LNCAP (cell line): ENCODE measurements around the gene KPNA3.
A peak's percentile ranks its signal among the peaks of the same experiment; 100 is the strongest.

ENCODE experiments used
- TF ChIP-seq, protein P1 (sequence below): fragments of 450-650 bp; IDR thresholded peaks from 2 replicates; pipeline ENCODE4 v1.5.1; 2017; ENCODE audit warnings: mild to moderate bottlenecking

The KPNA3 gene

DNA sequence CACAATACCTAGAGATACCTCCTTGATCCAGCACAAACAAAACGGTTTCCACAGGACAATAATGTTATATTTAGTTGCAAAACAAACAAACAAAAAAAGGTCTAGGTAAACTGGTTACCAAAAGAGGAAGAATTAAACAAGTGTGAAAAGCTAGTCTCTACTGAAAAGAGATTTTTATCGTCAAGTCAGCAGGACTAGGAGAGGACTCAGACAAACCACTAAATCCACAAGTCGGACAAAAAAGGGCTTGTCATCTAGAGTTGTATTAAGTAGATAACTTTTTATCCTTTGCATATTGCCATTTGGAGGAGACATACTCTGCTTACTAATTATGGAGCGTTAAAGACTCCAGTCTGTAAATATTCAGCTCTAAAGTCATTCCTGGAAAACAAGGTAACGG, 9.9 kb upstream of the KPNA3 start:
- TF ChIP-seq, protein P1, sequence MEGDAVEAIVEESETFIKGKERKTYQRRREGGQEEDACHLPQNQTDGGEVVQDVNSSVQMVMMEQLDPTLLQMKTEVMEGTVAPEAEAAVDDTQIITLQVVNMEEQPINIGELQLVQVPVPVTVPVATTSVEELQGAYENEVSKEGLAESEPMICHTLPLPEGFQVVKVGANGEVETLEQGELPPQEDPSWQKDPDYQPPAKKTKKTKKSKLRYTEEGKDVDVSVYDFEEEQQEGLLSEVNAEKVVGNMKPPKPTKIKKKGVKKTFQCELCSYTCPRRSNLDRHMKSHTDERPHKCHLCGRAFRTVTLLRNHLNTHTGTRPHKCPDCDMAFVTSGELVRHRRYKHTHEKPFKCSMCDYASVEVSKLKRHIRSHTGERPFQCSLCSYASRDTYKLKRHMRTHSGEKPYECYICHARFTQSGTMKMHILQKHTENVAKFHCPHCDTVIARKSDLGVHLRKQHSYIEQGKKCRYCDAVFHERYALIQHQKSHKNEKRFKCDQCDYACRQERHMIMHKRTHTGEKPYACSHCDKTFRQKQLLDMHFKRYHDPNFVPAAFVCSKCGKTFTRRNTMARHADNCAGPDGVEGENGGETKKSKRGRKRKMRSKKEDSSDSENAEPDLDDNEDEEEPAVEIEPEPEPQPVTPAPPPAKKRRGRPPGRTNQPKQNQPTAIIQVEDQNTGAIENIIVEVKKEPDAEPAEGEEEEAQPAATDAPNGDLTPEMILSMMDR, result no peak

DNA sequence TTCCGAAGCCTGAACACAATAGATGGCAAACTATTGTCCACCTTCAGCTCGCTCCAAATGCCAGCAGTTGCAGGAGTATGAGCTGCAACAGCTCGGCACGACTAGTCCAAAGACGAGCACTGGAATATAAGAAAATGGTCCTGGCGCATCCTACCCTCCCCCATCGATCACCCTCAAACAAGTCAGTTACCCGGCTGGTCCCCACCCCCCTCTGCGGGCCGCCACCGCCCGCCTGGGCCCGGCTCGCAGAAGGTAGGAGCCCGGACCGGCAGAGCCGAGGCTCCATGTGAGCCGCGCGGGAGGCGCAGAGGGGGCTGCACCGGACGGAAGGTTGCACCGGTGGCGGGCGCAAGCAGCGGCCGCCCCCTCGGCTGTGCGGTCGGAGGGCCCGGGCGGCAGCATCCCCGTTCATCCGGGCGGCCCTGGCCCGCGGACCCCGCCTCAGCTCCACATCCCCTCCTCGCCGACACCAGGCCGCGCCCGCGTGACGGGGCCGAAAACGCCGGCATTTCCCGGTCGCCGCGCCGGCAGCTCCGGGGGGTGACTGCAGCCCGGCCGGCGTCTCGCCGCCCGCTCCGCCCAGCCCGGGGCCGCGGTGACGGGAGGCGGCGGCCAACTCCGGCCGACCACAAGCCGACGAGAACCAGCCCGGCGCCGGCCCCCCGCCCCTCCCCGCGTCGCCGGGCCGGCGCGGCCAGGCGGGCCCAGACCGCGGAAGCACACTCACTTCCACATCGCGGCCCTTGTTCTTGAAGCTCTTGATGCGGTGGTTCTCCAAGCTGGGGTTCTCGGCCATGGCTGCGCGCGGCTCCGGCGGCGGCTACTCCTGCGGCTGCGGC, 552 bp downstream of the KPNA3 start:
- TF ChIP-seq, protein P1, result no peak

DNA sequence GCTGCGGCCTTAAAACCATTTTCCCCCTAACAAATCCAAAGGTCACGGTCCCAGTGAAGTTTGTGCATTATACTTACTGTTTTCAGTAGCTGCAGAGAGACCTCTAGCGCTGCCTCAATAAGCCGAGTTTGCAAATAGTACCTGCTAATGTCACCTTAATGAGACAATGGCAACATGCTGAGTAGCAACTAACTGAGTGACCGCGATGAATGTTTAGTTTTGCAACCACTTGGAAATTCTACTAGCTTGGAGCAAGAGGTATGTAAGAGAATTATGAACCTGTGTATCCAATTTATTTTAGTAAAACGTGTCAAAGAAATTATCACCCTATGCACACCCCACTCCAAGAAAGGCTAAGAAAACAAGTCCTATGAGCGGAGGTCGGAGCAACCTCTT, 1.2 kb downstream of the KPNA3 start:
- TF ChIP-seq, protein P1, result peak; percentile 43; the same call in 1 of the 2 replicates

DNA sequence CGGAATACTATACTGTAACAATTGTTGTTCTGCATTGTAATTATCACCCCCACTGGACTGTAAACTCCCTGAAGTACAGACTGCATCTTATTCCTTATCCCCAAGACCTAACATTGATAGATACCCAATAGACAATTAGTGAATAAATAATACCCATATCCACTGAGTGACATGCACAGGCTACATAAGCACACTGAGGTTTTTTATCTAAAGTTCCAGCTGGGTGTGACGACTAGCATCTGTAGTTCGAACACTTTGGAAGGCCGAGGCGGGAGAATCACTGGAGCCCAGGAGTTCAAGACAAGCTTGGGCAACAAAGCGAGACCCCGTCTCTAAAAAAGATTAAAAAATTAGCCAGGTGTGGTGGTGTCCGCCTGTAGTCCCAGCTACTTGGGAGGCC, 2.5 kb downstream of the KPNA3 start:
- TF ChIP-seq, protein P1, result no peak

DNA sequence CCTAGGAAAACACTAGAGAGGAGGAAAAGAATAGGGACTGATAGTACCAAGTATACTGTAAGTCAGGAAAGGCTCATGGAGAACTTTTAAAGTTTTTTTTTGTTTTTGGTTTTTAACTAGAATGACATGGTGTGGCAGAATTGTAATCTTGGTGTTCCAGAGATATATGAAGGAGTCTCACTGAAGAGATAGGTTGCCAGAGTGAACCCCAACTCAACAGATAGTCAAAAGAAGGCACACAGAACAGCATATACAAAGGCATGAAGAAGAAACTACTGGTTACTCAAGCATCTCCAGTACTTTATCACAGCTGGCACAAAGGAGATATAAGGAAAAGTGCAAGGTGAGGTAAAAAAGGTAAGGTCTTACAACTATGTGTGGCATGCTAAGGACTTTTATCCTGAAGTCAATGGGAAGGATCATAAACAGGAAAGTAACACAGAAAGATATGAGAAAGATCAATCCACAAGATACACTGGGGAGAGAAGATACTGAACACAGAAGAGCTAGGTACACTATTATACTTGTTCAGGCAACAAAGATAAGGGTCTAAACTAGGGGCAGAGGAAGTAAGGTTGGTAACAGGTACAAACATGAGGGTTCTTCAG, 6.0 kb downstream of the KPNA3 start:
- TF ChIP-seq, protein P1, result no peak

DNA sequence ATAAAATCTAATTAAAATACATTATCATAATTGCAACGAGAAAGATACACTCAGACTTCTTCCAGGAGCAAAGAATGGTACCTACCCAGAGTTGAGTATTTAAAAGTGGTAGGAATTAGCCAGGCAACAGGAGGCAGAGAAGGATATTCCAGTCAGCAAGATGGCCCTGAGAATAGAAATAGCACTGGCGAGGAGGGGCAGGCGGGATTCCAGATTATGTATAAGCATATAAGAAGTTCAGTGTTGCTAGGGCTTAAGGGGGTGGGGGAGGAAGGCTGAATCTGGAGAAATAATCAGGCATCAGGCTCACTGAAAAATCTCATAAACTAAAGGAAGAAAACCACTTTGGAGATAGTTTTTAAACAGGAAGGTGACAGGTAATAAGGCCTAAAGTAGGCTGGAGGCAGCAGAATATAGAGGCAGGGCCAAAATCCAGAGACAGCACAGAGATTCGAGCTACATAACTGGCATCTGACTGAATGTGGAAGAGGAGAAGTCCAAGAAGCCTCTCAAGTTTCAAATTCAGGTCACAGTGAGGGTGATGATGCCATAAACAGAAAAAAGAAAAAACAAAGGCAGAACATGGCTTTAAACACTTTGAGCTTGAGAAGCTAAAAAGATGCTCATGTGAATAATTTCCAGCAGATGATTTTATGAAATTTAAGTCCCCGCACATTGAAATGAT, 7.5 kb downstream of the KPNA3 start:
- TF ChIP-seq, protein P1, result no peak

DNA sequence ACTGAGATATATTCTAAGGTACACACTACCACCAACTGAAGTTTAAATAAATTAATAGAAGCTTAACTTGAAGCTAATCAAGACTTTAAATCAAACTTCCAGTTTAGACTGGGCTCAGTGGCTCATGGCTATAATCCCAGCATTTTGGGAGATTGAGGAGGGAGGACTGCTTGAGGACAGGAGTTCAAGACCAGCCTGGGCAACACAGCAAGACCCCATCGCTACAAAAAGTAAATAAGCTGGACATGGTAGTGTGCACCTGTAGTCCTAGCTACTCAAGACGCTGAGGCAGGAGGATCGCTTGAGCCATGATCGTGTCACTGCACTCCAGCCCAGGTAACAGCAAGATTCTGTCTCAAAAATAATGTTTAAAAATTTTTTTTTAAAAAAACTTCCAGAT, 8.6 kb downstream of the KPNA3 start:
- TF ChIP-seq, protein P1, result no peak
